Measurements from ENCODE around the gene CRCP. TPM values are rescaled to one million over a fixed set of nuclear protein-coding genes. Genes with fewer than 3 reads are reported as not detected.

The CRCP gene
- total and polyA plus RNA-seq, 10 of the 15 experiments (the other 5 are each of a cell fraction or from before 2014, with no cell fraction given): 12.4 to 33.8 (median 29.1) TPM

GRCh38 chr7:66099232-66099550 is 15.5 kb upstream of the CRCP start:
- RAD21 ChIA-PET (ENCODE audit: unreplicated experiment): no interaction called here
- Histone ChIP-seq H4K20me1 (ENCODE audit: control insufficient read depth, insufficient read depth) (no peaks in the 10 kb centered on the region), H3K36me3 (ENCODE audit: control insufficient read depth in 2 of 2, insufficient read depth in 2 of 2, low read length in 1 of 2) (no peaks in the 10 kb centered on the region), H2AFZ (ENCODE audit: control insufficient read depth, low read depth, low read length) (peak overlapping the region; percentile 95; the same call in 1 of the 2 replicates), H3K27ac (ENCODE audit: control insufficient read depth, insufficient read depth) (no peak overlapping the region), H3K4me1 (ENCODE audit: control insufficient read depth, insufficient read depth, low read length) (peaks cover 8% of the 10 kb centered on the region), H3K9ac (ENCODE audit: control insufficient read depth, insufficient read depth, low read length) (no peak overlapping the region), H3K27me3 (replicated peaks in 1 of 2; ENCODE audit: control insufficient read depth in 2 of 2, insufficient read depth in 2 of 2, low read length in 1 of 2) (no peaks in the 10 kb centered on the region), H3K4me2 (ENCODE audit: control insufficient read depth, insufficient read depth) (no peak overlapping the region; the same call in 1 of the 2 replicates), H3K9me3 (replicated peaks; ENCODE audit: control insufficient read depth, insufficient read depth, low read length) (no peaks in the 10 kb centered on the region), H3K79me2 (ENCODE audit: control insufficient read depth, insufficient read depth, low read length) (no peaks in the 10 kb centered on the region), H3K4me3 (no peak overlapping the region)
- no TSS peak for BruUV-seq (replicated peaks)
- 0% methylated on average over 1 of the region's 2 CpGs for WGBS (ENCODE audit: insufficient coverage, insufficient replicate concordance, low lambda C conversion rate, missing lambda C conversion rate)
- ATAC-seq (no peak), FAIRE-seq (no peak), DNase-seq (ENCODE audit: low read depth, low spot score) (no peak)
- in situ Hi-C loops (cut with MboI) (no loop called here), intact Hi-C loops (cut with micrococcal nuclease; ENCODE audit: unreplicated experiment) (no loop called here)
- TF ChIP-seq CREB1 (IDR thresholded peaks at IDR 0.05; ENCODE audit: low read depth) (no peak), BCL3 (IDR thresholded peaks at IDR 0.05; ENCODE audit: borderline replicate concordance, insufficient read depth, low read depth, low read length, poor library complexity, severe bottlenecking) (no peak), ZNF274 (IDR thresholded peaks at IDR 0.05; ENCODE audit: insufficient read depth, insufficient read length) (no peak), RCOR1 (conservative IDR thresholded peaks at IDR 0.05; ENCODE audit: low read depth, low read length) (no peak), IRF3 (IDR thresholded peaks at IDR 0.05) (no peak)
- POLR2A ChIA-PET: no interaction called here
- CTCF ChIA-PET: no interaction called here
- SMC1A ChIA-PET (ENCODE audit: uncharacterized antibody, unreplicated experiment): no interaction called here
